Muscle of leg (tissue), 11 donors: Measurements from ENCODE around the gene SGO2. TPM values are rescaled to one million over a fixed set of nuclear protein-coding genes. Genes with fewer than 3 reads are reported as not detected.
A peak's percentile ranks its signal among the peaks of the same experiment; 100 is the strongest.

ENCODE experiments used
- DNase-seq: peaks from one replicate; pipeline ENCODE4 v3.0.0; 2013
- H3K27ac ChIP-seq: one replicate; pipeline ENCODE4 v1.5.1; 2013; ENCODE audit warnings: mild to moderate bottlenecking, low read length, control low read depth
- H3K27me3 ChIP-seq: one replicate; pipeline ENCODE4 v1.6.1; 2013; ENCODE audit warnings: low read length; ENCODE audit not compliant: control insufficient read depth, insufficient read depth
- H3K36me3 ChIP-seq: one replicate; pipeline ENCODE4 v1.6.1; 2013; ENCODE audit warnings: low read length; ENCODE audit not compliant: control insufficient read depth, insufficient read depth
- H3K4me1 ChIP-seq: one replicate; pipeline ENCODE4 v1.6.1; 2013; ENCODE audit warnings: low read length; ENCODE audit not compliant: control insufficient read depth, insufficient read depth
- H3K4me3 ChIP-seq: one replicate; pipeline ENCODE4 v1.5.1; 2013; ENCODE audit warnings: low read length, control low read depth
- H3K9me3 ChIP-seq: replicated peaks from 2 replicates; pipeline ENCODE4 v1.6.1; 2013; ENCODE audit warnings: low read depth, low read length; ENCODE audit not compliant: control insufficient read depth
- WGBS: methylation state at CpG from one replicate; pipeline ENCODE4 v1.1.5; 2013; ENCODE audit warnings: missing lambda C conversion rate; ENCODE audit not compliant: insufficient coverage; 5-methylcytosine and 5-hydroxymethylcytosine counted together
- polyA plus RNA-seq, 8 donors: library from polyadenylated mRNA; unstranded; fragments of 120-200 nt; gene quantifications; one replicate each; pipeline versions ENCODE4 v1.2.1 to v1.2.3, GENCODE V29; 2013; ENCODE audit warnings: inconsistent platforms in 1 of 8, low replicate concordance in 1 of 8; ENCODE audit not compliant: insufficient read length in 8 of 8, insufficient read depth in 1 of 8
- total RNA-seq: library from RNA; stranded (reverse); fragments of 120-200 nt; gene quantifications from one replicate; pipeline ENCODE4 v1.2.4, GENCODE V29; 2013

SGO2 gene
- total and polyA plus RNA-seq, 9 donors = 5.3 to 12.4 (median 9.0) TPM

DNA sequence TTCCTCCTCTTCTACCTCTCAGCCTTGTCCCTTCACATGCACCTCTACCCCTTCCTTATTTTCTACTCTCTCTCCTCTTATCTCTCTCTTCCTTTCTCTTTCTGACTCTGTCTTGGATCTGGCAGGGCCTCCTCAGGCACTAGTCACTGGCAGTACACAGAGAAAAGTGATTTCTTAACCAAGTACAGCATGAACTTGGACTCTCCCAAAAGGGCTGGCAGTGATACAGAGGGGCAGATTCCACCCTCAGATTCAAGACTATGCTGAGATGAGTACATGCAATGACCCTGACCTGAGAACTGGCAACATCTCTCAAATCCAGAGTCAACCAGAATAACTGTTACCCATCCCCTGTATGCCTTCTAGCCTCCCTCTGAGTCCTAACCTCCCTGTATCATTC, 64.1 kb downstream of the SGO2 start:
- H3K4me3 ChIP-seq = no peak overlapping the region
- H3K27ac ChIP-seq = no peak overlapping the region
- peaks cover 10% of the 10 kb centered on the region for H3K4me1 ChIP-seq
- peaks cover 9% of the 10 kb centered on the region for H3K27me3 ChIP-seq
- no peaks in the 10 kb centered on the region for H3K9me3 ChIP-seq
- H3K36me3 ChIP-seq = no peaks in the 10 kb centered on the region
- DNase-seq = no peak

DNA sequence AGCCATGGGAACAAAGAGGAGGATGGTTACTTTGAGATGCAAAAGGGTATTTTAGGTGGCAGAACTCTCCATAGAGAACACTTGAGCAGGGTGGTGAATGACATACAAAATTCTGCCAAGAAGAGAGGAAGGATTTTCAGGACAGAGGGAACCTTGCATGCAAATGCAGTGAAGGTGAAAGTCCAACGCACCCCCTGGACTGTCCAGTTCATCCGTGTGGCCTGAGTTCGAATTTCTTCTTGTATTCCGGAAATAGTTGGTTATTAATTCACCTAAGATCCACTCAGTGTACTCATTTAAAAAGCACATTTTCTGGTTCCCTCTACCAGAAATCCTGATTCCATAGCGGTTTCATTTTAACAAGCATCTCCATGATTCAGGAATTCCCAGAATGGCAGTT, 65.3 kb downstream of the SGO2 start:
- no peak overlapping the region for H3K4me3 ChIP-seq
- no peak for DNase-seq
- no peak overlapping the region for H3K27ac ChIP-seq
- no peaks in the 10 kb centered on the region for H3K36me3 ChIP-seq
- 38% methylated on average over 1 of the region's 5 CpGs for WGBS
- H3K27me3 ChIP-seq = peaks cover 3% of the 10 kb centered on the region
- peaks cover 2% of the 10 kb centered on the region for H3K4me1 ChIP-seq
- no peaks in the 10 kb centered on the region for H3K9me3 ChIP-seq

DNA sequence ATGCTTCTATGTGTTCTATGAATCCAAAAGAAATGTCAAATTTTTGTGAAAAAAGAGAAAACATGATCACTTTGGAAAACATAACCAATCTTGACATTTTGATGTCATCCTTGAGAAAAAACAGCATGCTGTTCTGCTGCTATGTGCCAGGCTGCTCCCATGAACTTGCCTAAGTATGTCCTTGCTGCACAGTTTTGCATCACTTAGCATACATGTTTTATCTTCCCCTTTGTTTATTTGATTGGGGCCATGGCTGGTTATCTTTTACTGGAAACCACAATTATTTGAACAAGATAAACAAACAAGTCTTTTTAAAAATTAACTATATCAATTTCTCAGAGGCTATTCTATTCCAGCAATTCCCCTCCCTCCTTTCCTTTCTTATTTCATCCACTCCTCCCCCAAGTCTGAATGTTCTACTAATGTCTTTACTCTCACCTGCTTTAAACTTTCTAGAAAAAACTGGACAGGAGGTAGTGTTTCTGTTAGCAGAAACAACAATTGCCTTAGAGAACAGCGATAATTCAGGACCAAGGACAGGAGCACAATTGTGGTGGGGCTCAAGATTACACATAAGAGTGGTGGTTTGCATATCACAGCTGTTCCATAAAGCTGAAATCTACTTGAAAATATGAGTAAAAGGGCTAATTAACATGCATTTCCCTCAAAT, 66.5 kb downstream of the SGO2 start:
- Histone ChIP-seq H3K4me1 (no peaks in the 10 kb centered on the region), H3K9me3 (no peaks in the 10 kb centered on the region), H3K27ac (no peak overlapping the region), H3K36me3 (no peaks in the 10 kb centered on the region), H3K4me3 (no peak overlapping the region), H3K27me3 (no peaks in the 10 kb centered on the region)
- DNase-seq = peak; percentile 11
- WGBS = no CpG with 5 or more reads among the region's 1 CpG

DNA sequence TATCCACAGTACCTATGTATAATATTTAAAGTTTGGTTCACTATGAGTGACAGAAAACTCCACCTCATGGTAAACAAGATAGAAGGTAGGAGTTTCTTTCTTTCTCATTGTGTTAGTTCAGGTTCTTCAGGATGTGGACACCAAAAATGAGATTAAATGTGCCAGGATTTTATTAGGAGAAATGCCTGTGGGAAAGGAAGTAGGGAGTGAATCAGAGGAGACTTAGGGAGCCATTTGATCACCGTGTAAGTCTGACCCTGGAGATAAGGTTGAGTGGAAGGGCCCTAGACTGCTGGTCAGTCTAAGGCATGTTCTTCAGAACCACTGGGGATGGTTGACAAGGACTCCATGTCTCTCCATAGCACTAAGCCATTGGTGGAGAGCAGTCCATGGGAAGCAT, 67.9 kb downstream of the SGO2 start:
- H3K27me3 ChIP-seq = no peaks in the 10 kb centered on the region
- no peaks in the 10 kb centered on the region for H3K9me3 ChIP-seq
- 73% methylated on average over 1 of the region's 1 CpG for WGBS
- H3K4me3 ChIP-seq = no peak overlapping the region
- no peaks in the 10 kb centered on the region for H3K4me1 ChIP-seq
- H3K27ac ChIP-seq = no peak overlapping the region
- no peaks in the 10 kb centered on the region for H3K36me3 ChIP-seq
- DNase-seq = no peak

DNA sequence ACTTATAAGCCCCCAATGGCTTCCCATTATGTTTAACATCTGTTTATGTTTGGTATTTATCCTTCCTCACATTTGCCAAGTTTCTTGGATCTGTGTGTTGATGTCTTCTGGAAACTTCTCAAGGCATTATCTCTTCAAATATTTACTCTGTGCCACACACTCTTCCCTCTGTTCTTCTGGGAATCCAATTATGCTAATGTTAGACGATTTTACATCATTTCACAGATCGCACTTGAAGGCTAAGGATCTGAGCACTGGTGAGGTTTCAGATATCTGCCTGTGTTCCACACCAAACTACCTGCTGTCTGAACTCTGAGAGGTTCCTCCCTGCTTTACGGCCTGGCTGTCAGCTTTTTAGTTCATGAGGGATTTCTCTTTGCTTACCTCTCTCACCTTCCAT, 69.9 kb downstream of the SGO2 start:
- no peaks in the 10 kb centered on the region for H3K9me3 ChIP-seq
- H3K4me3 ChIP-seq = no peak overlapping the region
- no peaks in the 10 kb centered on the region for H3K27me3 ChIP-seq
- H3K36me3 ChIP-seq = no peaks in the 10 kb centered on the region
- H3K27ac ChIP-seq = no peak overlapping the region
- no peak for DNase-seq
- no peaks in the 10 kb centered on the region for H3K4me1 ChIP-seq
- 75% methylated on average over 1 of the region's 3 CpGs for WGBS

DNA sequence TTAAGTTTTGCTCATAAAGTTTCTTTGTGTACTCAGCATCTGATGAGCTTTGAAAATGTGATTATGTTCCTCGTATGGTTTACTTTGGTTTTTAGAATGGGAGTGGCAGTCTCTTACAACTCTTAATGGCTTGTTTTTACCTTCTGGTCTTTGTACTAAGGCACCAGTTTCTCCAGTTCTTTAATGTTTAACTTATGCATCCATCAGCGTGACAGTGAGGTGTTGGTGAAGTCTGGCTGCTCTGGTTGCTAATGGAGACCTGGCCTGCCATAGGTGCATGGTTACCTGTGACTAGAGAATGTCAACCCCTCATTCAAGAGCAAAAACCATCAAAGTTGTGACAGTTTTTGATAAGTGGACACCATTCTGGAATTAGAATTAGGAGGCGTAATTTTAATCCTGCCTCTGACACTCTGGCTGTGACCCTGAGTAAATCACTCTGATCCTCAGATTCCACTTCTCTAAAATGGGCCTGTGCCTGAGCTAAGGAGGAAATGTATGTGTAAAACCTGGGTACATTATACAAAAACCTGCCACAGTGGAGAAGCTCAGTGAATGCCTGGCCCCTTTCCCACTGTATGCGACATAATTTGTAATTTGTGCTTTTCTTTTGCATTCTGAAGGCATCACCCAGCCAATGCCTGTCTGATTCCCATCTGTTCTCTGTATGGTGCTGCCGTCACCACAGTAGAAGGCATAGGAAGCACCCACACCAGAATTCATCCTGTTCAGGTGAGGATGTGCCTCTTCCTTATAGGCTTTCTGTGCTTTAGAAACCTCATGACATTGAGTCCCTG, 71.0 kb downstream of the SGO2 start:
- Histone ChIP-seq H3K9me3 (no peaks in the 10 kb centered on the region), H3K27me3 (no peaks in the 10 kb centered on the region), H3K36me3 (no peaks in the 10 kb centered on the region), H3K4me3 (no peak overlapping the region), H3K27ac (no peak overlapping the region), H3K4me1 (no peaks in the 10 kb centered on the region)
- DNase-seq = no peak
- WGBS = 94% methylated on average over 2 of the region's 5 CpGs

DNA sequence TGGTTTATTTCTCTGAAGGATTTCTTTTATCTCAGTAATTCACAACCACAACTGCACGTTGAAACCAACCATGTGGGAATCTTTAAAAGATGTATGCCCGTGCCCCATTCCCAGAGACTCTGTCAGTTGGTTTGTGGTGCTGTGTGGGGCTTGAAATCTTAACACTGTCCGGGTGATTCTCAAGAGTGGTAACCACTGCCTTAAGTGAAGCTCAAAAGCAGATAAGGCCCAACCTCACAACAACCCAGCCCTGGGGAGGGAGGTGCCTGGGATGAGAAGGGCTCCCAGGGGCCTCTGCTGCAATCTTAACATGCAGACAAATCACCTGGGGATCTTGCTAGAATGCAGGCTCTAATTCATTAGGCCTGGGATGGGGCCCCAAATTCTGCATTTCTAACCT, 73.2 kb downstream of the SGO2 start:
- Histone ChIP-seq H3K9me3 (no peaks in the 10 kb centered on the region), H3K4me3 (no peak overlapping the region), H3K27me3 (no peaks in the 10 kb centered on the region), H3K27ac (no peak overlapping the region), H3K4me1 (no peaks in the 10 kb centered on the region), H3K36me3 (no peaks in the 10 kb centered on the region)
- DNase-seq = no peak
- no CpG with 5 or more reads among the region's 3 CpGs for WGBS

DNA sequence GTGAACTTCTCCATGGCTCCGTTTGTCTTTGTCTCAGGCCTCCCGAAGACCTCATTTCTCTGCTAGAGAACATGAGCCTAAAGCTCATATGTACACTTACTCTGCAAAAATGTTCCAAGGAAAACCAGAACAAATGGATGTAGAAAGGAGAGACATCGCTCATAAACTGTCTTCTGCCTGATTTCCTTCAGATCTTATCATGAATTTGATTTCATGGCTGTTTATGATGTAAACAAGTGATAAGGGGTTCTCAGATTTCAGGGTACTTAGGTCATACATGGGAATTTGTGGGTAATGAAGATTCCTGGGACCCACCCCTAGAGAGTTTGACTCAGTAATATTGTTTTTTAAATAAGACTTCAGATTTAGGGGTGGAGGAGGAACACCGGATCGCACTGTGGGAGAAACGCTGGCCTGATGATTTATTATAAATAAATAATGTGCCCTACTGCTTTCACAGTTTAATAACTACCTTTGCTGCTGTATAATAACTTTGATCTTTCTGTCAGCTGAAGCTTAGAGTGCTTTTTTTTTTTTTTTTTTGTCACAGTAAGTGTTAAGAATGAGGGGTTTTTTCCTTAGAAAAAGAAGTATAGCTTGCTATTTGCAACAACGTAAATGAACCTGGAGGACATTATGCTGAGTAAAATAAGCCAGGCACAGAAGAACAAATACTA, 74.7 kb downstream of the SGO2 start:
- no peaks in the 10 kb centered on the region for H3K4me1 ChIP-seq
- H3K27ac ChIP-seq = no peak overlapping the region
- no peak overlapping the region for H3K4me3 ChIP-seq
- no peaks in the 10 kb centered on the region for H3K27me3 ChIP-seq
- no peaks in the 10 kb centered on the region for H3K9me3 ChIP-seq
- WGBS = 100% methylated on average over 1 of the region's 7 CpGs
- H3K36me3 ChIP-seq = no peaks in the 10 kb centered on the region
- no peak for DNase-seq

DNA sequence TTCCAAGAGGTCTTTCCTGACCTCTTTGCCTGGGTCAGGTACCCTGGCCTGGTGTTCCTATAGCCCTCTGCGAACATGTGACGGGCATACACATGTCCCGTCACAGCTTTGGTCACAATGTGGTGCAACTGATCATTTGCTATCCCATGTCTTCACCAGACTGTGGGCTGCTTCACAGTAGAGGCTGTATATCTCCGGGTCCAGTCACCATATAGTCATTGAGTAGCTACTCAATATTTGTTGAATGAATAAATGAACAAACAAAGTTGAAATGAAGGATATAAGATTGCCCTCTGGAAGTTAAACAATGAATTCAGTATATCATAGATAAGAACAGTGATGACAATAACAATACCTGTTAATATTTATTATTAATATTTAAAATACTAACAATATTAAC, 76.6 kb downstream of the SGO2 start:
- Histone ChIP-seq H3K36me3 (no peaks in the 10 kb centered on the region), H3K27ac (no peak overlapping the region), H3K27me3 (no peaks in the 10 kb centered on the region), H3K9me3 (no peaks in the 10 kb centered on the region), H3K4me3 (no peak overlapping the region), H3K4me1 (no peaks in the 10 kb centered on the region)
- 94% methylated on average over 3 of the region's 4 CpGs for WGBS
- DNase-seq = no peak

DNA sequence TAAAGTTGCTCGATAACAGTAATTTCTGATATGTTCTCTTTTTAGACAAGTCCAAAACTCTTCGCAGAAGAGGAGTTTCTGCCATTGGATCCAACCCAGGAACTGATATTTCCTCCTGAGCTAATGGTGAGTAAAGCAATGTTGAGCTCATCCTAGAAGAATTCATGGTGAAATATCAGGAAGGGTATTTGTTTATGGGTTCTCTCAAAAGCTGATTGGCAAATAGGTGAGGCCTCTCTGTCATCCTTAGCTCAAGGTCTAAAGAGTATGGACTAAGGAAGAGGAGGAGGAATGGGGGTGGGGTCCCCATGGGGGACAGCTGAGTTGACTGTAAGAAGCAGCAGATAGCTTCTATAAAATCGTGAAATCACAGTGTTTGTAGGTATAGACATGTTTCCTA, 78.0 kb downstream of the SGO2 start:
- Histone ChIP-seq H3K4me3 (no peak overlapping the region), H3K9me3 (no peaks in the 10 kb centered on the region), H3K27ac (no peak overlapping the region), H3K36me3 (no peaks in the 10 kb centered on the region), H3K4me1 (no peaks in the 10 kb centered on the region), H3K27me3 (no peaks in the 10 kb centered on the region)
- 80% methylated on average over 1 of the region's 3 CpGs for WGBS
- DNase-seq = no peak
